ENCODE results near the gene TTLL13. TPM values are rescaled to one million over a fixed set of nuclear protein-coding genes. Genes with fewer than 3 reads are reported as not detected.

Gene TTLL13
- total and polyA plus RNA-seq, 9 of the 15 experiments (the other 6 are each of a cell fraction or from before 2014, with no cell fraction given), result 0.05 to 0.24 (median 0.11) TPM; not detected in 1

GRCh38 chr15:90233387-90234095, 15.8 kb upstream of the TTLL13 start, which contains the start of gene CIB1 (continued):
- TF ChIP-seq ELF2 (CRISPR knock-in tag; IDR thresholded peaks at IDR 0.05), result peak; percentile 92
- TF ChIP-seq ZNF655 (CRISPR knock-in tag; IDR thresholded peaks at IDR 0.05), result no peak
- TF ChIP-seq SRSF7 (optimal IDR thresholded peaks at IDR 0.05; ENCODE audit: low read depth, low read length), result no peak
- TF ChIP-seq RBFOX2 (IDR thresholded peaks at IDR 0.05; ENCODE audit: low read depth, low read length), result peak; percentile 91
- TF ChIP-seq ZNF121 (CRISPR knock-in tag; conservative IDR thresholded peaks at IDR 0.05), result no peak
- TF ChIP-seq, protein P1, sequence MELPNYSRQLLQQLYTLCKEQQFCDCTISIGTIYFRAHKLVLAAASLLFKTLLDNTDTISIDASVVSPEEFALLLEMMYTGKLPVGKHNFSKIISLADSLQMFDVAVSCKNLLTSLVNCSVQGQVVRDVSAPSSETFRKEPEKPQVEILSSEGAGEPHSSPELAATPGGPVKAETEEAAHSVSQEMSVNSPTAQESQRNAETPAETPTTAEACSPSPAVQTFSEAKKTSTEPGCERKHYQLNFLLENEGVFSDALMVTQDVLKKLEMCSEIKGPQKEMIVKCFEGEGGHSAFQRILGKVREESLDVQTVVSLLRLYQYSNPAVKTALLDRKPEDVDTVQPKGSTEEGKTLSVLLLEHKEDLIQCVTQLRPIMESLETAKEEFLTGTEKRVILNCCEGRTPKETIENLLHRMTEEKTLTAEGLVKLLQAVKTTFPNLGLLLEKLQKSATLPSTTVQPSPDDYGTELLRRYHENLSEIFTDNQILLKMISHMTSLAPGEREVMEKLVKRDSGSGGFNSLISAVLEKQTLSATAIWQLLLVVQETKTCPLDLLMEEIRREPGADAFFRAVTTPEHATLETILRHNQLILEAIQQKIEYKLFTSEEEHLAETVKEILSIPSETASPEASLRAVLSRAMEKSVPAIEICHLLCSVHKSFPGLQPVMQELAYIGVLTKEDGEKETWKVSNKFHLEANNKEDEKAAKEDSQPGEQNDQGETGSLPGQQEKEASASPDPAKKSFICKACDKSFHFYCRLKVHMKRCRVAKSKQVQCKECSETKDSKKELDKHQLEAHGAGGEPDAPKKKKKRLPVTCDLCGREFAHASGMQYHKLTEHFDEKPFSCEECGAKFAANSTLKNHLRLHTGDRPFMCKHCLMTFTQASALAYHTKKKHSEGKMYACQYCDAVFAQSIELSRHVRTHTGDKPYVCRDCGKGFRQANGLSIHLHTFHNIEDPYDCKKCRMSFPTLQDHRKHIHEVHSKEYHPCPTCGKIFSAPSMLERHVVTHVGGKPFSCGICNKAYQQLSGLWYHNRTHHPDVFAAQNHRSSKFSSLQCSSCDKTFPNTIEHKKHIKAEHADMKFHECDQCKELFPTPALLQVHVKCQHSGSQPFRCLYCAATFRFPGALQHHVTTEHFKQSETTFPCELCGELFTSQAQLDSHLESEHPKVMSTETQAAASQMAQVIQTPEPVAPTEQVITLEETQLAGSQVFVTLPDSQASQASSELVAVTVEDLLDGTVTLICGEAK (IDR thresholded peaks at IDR 0.05), result peak; percentile 38
- TF ChIP-seq, protein P1 (CRISPR knock-in tag; IDR thresholded peaks at IDR 0.05), result no peak
- TF ChIP-seq, protein P2, sequence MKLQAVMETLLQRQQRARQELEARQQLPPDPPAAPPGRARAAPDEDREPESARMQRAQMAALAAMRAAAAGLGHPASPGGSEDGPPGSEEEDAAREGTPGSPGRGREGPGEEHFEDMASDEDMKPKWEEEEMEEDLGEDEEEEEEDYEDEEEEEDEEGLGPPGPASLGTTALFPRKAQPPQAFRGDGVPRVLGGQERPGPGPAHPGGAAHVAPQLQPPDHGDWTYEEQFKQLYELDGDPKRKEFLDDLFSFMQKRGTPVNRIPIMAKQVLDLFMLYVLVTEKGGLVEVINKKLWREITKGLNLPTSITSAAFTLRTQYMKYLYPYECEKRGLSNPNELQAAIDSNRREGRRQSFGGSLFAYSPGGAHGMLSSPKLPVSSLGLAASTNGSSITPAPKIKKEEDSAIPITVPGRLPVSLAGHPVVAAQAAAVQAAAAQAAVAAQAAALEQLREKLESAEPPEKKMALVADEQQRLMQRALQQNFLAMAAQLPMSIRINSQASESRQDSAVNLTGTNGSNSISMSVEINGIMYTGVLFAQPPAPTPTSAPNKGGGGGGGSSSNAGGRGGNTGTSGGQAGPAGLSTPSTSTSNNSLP (IDR thresholded peaks at IDR 0.05; ENCODE audit: borderline replicate concordance, low read depth, low read length), result no peak
- no peak for TF ChIP-seq ZNF253 (CRISPR knock-in tag; conservative IDR thresholded peaks at IDR 0.05)
- peak; percentile 52; the same call in 1 of the 2 replicates for TF ChIP-seq POLR2AphosphoS5 (IDR thresholded peaks at IDR 0.05; ENCODE audit: control insufficient read depth, insufficient read depth, low read depth, low read length)
- peak; percentile 90 for TF ChIP-seq RFX1 (IDR thresholded peaks at IDR 0.05)
- no peak for TF ChIP-seq ASH1L (IDR thresholded peaks at IDR 0.05; ENCODE audit: borderline replicate concordance, low read depth, partially characterized antibody)
- peak; percentile 80 for TF ChIP-seq GABPA (tag; conservative IDR thresholded peaks at IDR 0.05; ENCODE audit: low read depth)
- peak; percentile 62; the same call in 1 of the 2 replicates for TF ChIP-seq MXI1 (IDR thresholded peaks at IDR 0.05; ENCODE audit: low read depth, low read length)

Data from K562 (cell line).